Activated CD4-positive, CD25-positive, alpha-beta regulatory T cell treated with anti-CD3 and anti-CD28 coated beads, Interleukin-2, amount 50 U/mL, for 72 hours (primary cell): ENCODE measurements around the gene SLC24A3.

ENCODE experiments used
- DNase-seq: peaks from one replicate; pipeline ENCODE4 v3.0.0; 2021

SLC24A3 gene

DNA sequence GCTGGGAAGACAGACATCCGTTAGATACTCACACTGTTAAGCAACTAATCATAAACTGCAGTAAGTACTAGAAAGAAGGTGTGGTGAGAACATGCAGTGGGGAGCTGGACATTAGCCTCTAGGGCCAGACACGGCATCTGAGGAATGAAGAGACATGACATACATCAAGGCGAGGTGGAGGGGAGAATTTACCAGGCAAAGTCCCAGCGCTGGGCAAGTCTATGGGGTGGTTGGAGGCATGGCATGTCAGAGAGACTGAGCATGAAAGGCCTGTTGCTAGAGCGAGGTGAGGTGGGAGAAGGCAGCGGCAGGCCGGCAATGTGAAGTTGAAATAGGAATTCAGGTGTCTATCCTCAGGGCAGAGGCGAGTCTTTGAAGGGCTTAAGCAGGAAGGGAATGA lies 31.8 kb downstream of the SLC24A3 start:
- no peak for DNase-seq

DNA sequence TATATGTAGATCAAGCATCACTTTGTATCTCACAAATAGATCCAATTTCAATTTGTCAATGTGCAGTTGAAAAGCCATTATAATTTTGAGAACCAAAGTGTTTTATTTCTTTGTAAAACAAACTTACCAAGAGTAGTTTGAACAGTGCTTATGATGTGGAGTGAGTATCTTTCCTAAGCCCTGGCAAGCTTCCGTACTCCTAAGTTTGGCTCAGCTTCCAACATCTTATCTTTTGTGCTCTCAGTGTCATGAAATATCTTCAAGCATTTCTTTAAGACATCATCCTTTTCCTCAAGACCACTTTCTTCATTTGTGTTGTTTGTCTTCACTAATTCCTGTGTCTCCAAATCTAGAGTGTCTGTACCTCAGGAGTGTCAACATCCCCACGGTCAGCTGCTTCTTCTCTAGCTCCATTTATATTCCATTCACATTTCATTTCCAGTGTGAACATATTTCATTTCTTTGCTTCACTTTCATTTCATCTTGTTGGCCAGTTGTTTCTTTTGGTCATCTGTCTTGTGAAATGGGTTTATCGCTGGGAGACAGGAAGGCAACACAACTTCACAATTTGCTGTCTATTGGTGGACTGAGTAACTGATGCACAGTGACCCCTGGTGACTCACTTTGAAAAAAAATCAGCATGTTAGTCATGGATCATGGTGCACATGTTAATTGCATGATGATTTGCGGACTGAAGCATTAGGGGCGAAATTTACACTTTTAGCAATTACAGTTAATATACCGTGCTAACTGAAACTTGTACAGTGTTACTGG lies 36.9 kb downstream of the SLC24A3 start:
- DNase-seq, result no peak

DNA sequence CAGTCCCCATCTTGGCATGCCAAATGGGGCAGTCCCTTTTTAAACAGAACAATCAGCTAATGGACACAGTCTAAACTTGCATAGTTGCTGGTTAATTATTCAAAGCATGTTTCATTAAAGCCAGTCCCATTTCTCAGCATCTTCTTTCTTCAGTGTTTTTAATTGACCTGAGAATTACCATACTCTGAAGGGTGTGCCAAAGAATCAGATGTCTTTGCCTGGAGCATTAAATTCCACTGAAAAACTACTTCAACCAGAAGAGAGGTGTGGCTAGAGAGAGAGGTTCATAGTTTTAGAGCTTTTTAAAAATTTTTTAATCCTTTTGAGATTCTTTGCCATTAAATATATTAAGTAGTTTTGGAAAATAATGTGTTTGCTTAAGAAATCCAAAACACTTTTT lies 37.9 kb downstream of the SLC24A3 start:
- no peak for DNase-seq

DNA sequence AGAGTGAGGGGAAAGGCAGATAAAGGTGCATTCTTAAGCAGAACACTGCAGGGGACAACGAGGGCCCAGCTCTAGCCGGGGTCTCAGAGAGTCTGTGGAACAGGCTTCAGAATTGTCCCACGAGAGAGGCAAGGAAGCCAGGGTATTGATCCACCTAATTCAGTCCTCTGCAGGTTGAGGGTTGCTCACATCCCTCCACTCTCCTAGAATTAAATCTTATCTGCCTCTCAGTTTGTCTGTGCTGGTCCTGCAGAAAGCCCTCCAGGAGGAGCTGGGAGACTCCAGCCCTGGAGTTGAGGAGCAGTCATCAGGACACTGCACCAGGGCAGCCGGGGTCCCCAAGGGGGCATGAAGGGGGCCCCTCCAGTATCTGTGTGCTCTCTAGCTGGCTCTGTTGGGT lies 39.1 kb downstream of the SLC24A3 start:
- no peak for DNase-seq

DNA sequence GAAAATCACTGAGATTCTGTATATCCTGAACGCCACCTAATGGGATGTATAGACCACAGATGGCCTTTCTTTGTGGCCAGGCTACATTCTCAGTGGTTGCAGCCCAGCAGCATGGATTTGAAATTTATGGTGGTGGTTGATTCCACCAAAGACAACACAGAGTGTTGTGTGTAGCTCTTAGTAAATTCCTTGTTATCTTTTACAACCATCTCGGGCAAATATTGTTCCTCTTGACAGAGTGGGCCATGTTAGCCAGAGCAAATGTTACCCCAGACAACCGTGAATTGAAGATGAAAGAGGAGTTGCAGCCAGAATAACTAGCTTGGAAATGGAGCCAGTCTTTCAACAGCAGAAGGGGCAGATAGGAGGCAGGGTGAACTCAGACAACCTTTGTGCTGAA lies 39.5 kb downstream of the SLC24A3 start:
- DNase-seq, result no peak

DNA sequence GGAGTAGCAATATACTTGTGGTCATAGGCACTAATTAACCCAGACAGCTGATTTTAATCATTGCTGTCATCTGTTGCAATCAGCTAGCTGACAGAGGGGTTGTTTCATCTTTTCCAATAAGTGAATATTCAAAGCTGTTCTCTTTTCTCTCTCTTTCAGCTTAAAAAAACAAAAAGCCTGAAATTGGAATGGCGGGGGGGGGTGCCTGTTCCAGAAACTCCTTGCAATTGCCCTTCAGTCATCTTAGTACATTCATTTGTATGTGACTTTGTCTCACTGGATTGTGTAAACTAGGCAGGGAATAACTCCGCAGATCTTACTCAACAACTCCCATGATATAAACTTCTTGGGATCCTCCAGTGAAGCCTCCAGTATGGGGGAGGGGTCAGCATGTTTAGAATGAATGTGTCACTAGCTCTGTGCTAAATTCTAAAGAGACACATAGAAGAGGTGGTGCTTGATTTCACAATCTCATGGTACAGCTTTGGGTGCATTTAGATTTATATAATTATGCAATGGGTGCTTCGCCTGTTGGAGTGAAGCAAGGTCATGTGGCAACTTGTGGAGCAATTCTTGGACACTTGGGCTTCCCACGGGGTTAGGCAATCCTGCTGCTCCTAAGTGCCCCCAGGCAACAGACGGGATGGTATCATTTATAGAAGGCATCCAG lies 40.1 kb downstream of the SLC24A3 start:
- no peak for DNase-seq

DNA sequence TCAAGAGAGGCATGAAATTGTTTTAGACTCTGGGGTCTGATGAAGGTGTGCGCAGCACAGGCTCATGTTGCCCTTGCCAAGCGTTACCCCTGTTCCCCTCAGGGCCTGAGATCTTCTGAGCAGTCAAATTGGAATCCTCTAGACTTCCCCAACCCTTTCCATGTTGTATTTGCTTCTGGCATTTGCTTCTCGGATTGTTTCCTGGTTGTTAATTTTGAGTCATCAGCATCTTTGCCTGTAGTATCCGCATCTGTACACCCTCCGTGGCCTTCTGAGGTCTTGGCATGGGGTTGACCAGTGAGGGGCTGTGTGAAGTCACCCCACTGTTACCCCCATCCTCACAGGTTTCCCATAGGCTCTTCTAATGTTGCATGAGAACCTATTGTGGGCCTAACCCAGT lies 40.9 kb downstream of the SLC24A3 start:
- DNase-seq, result no peak

DNA sequence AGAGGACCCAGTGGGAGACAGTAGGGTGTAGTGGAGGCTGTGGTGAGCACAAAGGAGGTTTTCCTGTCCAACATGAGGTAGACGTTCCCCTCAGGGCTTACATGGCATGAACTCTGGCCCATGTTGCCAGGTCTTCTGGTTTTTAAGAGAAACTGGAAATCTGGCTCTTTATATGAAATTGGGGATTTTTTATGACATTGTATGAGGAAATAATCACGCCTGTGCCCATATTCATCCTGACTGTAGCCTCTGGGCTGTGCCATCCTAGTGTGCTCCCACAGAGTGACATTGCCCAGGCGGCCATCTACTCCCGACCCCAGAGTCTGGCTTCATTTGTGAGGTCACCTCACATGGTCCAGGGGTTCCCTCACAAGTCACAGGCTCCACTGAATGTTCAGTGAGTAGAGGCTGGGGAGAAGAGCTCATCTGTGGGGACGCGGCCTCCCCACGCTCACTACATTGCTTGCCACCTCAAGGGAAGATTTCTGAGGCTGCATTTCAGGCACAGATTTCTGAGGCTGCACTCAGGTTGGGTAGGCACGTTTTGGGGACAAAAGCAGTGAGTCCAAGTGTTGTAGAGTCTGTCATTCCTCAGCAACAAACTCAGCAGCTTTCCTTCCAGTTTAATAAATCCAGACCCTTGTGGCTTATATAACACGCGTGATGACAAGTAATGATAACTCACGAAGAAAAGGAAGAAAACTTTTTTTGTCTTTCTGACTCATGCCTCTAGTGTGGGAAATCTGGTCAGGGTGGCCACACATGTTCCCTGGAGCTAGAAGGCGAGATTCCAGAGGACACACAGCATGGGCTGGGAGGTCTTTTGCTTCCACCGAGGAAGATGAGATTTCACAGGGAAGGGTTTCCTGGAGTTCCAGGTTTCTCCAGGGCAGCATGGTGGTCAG lies 41.7 kb downstream of the SLC24A3 start:
- no peak for DNase-seq

DNA sequence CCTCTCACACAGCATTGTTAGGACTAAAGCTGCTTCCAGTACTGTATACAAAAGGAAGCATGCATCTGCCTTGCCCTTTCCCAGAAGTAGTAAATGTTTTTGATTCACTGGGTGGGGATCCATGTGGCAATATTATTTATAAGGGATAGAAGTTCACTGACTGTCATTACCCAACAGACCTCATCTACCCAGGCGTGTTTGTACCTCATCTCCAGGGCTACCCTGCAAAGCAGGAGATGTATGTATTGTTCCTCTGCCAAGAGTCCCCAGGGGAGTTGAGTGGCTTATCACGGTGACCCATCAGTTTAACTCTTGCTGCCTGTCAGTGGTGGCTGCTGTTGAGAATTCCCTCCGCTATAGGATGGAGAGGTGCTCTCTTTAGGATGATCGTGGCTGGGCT lies 42.5 kb downstream of the SLC24A3 start:
- no peak for DNase-seq

DNA sequence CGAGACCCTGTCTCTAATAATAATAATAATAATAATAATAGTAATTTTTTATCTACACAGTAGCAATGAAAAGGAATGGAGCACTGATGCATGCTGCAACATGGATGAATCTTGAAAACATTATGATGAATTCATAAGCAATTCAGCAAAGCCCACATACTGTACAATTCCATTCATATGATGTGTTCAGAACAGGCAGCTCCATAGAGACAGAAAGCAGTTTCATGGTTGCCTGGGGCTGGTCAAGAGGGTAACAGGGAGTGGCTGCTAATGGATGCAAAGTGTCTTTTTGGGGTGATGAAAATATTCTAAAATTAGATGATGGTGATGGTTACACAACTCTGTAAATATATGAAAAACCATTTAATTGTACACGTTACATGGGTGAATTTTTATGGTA lies 43.6 kb downstream of the SLC24A3 start:
- DNase-seq, result no peak

DNA sequence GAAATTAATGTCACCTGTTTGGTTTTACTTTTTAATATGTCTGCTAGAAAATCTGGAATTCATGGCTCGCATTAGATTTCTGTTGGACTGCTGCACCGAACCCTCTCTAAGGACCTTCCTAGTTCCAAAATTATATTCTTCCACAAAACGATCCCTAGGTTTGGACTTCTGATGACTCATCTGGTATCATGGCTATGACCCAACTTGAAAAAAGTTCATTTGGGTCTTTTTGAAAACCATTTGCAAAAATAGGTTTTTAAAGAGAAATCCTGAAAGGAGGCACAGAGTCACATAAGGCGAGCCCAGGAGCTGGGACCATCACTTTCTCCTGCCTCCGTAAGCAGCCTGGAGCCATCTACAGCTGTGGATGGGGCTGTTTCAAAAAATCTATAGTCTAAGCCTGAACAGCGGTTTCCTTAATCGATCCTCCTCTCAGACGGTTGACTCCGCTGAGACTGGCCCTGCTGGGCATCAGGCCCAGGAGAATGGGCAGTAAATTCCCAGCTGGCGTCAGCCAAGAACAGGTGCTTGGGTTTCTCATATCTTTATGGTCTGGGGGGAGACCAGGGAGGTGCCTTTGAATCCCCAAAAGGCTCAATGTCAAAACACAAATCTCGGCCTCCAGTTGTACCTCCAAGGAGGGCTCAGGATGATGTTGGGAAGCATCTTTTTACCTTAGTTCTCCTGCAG lies 44.6 kb downstream of the SLC24A3 start:
- no peak for DNase-seq

DNA sequence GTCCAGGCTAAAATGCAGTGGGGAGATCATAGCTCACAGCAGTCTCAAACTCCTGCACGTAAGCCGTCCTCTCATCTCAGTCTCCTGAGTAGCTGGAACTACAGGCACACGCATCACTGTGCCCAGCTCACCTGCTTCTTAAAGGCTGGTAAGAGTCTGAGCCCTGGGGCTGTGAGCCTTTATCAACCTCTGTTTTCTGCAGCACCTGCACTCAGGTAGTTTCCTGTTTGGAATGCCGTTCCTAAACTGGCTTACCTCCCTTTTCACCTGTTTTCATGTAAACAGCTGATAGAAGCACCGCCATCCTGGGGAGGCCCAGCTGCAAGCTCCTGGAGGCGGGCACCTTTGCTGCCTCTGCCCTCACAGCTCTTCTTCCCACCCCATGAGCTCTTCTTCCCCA lies 45.4 kb downstream of the SLC24A3 start:
- DNase-seq, result no peak

DNA sequence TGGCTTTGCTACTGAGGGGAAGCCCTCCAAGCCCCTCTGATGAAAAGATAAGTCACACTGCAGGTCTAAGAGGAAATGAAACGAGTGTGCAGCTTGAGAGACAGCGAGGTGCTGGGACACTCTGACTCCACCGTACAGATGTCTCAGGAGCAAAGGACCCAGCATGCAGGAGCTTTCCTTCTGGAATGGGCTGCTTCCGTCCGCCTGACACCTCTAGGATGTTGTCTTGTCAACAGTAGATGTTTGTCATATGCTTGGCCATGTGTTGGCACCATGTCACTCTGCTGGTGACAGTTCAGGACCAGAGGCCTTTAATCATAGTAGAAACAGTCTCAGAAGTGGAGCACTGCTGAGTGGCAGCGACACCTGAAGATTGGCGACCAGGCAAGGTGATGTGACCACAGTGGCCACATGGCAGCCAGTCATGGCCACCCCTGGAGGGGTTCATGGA lies 46.7 kb downstream of the SLC24A3 start:
- DNase-seq, result no peak

DNA sequence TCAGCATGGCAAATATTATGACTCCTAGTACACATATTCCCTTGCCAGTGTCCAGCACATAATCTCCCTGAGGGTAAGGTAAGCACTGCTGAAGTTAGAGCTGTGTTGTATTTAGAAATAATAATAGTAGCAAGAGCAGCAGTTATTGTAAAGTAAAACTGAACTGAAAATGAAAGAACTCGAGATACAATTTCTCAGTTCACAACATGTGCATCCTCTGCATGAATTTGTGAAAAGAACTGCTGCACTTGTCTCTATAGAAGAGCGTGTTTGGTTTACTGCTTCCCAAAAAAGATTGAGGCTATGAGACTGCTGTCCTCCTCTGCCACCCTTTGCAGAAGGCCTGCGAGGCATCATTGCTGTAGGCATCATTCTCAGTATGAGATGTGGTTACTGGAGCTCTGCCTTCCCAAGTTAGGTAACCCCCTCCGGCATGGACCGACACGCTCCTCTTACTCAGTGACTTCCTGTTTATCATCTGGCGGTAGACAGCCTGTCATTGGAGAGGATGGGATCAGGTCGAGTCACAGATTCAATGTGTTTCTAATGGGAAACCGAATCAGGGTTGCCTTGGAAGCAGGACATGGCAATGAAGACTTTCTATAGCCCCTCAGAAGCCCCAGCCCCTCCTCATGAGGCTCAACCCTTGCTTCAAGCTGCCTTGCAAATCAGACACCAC lies 48.1 kb downstream of the SLC24A3 start:
- no peak for DNase-seq

DNA sequence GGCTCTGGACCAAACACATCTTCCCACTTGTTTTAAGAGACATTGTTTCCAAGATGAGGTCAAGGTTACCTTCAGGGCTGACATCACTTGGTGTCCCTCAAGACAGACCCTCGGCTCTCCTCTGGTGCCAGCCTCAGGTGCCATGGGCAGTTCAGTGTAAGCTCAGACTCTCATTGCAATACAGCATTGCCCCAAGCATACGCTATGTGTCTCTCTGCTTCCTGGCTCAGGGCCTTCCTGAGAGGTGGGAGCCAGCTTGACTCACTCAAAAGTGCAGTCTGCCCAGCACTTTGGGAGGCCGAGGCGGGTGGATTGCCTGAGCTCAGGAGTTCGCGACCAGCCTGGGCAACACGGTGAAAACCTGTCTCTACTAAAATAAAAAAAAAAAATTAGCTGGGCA lies 51.7 kb downstream of the SLC24A3 start:
- no peak for DNase-seq

DNA sequence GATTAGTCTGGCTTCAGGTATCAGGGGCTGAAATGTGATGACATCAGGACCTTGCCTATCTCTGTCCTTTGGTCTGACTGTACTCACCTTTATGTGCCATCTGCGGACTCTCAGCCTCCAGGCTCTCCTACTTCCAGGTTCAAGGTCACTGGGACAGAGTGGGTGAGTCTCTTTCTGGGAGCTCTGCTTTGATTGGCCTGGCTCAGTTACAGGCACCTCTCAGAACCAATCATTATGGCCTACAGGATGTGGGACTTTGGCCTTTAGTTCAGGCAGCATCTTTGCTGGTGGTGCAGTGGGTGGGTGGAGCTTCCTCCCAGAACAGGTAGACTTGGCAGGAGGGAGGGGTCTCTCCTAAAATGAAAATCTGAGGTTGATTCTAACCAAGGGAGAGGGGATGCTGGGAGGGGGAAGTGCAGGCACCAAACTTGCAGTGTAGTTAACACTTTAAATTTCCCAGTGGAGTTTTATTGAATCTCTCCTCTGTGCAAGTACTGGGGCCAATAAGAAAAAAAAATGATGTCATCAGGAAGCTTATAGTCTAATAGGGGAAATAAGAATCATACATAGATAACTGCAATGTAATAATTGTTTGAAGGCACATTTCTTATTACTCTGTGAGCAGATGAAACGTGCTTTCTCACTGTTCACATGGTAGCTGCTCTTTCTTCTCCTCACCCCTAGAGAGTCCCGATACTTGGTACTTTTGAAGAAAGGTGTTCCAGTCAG lies 53.4 kb downstream of the SLC24A3 start:
- DNase-seq, result no peak

DNA sequence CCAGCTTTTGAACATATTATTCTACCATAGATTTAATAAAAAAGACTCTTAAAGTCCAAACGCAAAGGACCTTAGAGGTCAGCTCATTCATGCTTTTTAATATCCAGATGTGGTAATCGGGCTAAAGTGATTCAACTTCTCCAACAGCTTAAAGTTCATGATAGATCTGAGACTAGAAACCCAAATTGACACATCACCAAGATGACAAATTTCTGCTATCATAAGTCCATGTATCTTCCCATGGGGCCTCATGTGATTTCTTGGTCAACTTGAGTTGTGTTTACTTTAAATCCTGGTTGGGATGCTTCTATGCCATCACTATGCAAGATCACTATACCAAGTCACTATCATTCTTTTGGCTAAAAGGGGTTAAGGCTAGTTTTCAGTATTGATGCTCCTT lies 56.0 kb downstream of the SLC24A3 start:
- DNase-seq, result no peak

DNA sequence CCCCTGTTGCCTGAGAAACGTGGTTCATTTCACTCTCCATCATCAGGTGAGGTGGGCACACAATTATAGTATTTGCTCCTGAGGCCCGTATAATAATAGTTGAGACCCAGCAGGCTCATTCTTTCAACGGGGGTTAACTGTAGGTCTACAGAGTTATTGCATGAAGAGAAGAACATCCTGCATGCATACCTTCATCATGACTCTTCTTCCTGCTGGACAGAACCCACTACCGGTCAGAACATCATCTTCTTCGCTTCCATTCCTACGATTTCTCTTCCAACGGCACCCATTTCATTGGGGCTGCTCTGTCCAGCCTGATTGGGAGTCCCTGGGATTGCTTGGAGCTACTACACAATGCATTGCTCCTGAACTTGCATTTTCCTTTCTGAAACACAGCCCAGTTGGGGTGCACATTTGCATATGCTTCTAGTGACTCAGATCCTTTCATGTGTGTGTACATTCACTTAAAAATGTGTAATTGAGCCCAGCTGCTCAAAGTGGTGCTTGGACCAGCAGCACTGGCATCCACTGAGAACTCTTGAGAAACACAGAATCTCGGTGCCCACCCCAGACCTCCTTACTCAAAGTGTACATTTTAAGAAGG lies 57.4 kb downstream of the SLC24A3 start:
- no peak for DNase-seq

DNA sequence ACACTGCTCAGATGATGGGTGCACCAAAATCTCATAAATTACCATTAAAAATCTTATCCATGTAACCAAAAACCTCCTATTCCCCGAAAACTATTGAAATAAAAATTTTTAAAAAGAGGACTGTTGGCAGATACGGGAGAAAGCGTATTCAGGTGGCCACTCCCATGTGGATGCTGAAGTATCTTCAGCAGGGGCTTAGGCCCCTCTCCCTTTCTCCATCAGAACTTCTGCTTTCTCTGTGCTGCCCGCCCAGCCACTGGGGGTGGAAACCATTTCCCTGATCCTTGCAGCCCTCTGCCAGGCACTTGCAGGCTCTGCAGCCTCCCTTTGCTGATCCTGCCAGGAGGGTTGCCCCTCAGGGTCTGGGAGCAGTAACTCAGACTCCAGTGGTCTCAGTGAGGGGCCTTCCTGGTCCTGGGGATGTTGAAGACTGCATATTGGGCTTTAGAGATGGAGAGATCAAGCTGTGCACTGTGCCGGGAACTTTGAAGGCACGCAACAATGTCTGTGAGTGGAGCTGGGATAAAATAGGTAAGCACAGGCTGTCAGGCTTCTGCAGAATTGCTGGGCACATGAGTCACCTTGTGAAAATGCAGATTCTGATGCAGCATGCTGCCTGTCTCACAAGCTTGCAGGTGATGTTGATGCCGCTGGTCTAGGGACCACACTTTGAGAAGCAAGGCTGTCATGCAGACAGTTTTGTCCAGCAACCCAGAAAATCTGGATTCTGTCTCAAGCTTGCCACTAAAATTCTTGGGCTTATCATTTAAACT lies 59.6 kb downstream of the SLC24A3 start:
- DNase-seq, result no peak

DNA sequence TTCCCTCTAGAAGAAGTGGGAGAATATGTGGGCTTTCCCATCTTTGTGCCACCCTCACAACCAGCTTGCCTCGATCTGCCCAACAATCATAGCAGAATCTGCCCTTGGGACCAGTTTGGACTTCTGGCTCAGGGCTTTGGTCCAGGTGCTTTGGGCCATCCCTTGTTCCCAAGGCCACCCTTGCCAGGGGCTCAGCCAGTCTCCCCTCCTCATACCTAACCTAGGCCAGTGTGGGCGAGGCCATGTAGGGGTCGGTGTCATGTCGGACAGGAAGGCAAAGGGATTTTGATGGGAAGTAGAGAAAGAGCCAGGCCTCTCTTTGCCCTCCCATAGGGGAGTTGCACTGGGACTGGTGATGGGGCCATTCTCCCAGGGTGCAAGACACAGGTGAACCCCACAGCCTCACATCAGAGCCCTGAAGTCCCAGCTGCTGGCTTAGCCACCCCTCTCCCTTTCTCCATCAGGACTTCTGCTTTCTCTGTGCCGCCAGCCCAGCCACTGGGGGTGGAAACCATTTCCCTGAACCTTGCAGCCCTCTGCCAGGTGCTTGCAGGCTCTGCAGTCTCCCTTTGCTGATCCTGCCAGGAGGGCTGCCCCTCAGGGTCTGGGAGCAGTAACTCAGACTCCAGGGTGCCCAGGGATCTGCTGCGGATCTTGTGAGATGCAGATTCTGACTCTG lies 60.7 kb downstream of the SLC24A3 start:
- DNase-seq, result no peak
